CD4-positive, alpha-beta memory T cell (primary cell): Measurements from ENCODE around the gene CXCL12. TPM values are rescaled to one million over a fixed set of nuclear protein-coding genes. Genes with fewer than 3 reads are reported as not detected.

ENCODE experiments used
- CTCF ChIA-PET: fragments of 350-600 bp; sonication (Branson Sonifier 250); formaldehyde crosslinking; loops from one replicate; lab custom pipeline; 2021; ENCODE audit warnings: inconsistent platforms; ENCODE audit not compliant: partially characterized antibody; lab: Charles Lee
- POLR2A ChIA-PET: fragments of 350-600 bp; sonication (Branson Sonifier 250); formaldehyde crosslinking; loops from one replicate; lab custom pipeline; 2021; ENCODE audit not compliant: partially characterized antibody; lab: Charles Lee
- DNase-seq, 5 donors: peaks; one replicate each; pipeline versions ENCODE4 v3.0.0 to v3.0.0-alpha.2; 2020 to 2022; ENCODE audit warnings: mixed read lengths in 1 of 5
- H3K27ac ChIP-seq: one replicate; pipeline ENCODE4 v1.7.0; 2013; ENCODE audit warnings: low read depth, low read length
- H3K27me3 ChIP-seq: 2 replicates; pipeline ENCODE4 v1.7.0; 2013; ENCODE audit warnings: mild to moderate bottlenecking, low read length, moderate library complexity; ENCODE audit not compliant: insufficient read depth
- H3K36me3 ChIP-seq: 2 replicates; pipeline ENCODE4 v1.7.0; 2013; ENCODE audit warnings: mild to moderate bottlenecking, low read length, moderate library complexity; ENCODE audit not compliant: insufficient read depth
- H3K4me1 ChIP-seq: 2 replicates; pipeline ENCODE4 v1.7.0; 2013; ENCODE audit warnings: mild to moderate bottlenecking, low read length, moderate library complexity; ENCODE audit not compliant: insufficient read depth
- H3K4me3 ChIP-seq, 2 donors: one replicate each; pipeline ENCODE4 v1.7.0; 2013; ENCODE audit warnings: low read length in 2 of 2, mild to moderate bottlenecking in 1 of 2
- H3K9me3 ChIP-seq, 2 donors: one replicate each; pipeline ENCODE4 v1.7.0; 2013; ENCODE audit warnings: low read length in 2 of 2, control low read depth in 1 of 2; ENCODE audit not compliant: control insufficient read depth in 1 of 2
- H3K27ac Mint-ChIP-seq, 7 donors: one replicate each; pipeline ENCODE4 v1.8.0; 2020 to 2021; ENCODE audit warnings: mixed read lengths in 7 of 7, mild to moderate bottlenecking in 6 of 7, inconsistent platforms in 3 of 7, moderate library complexity in 3 of 7
- H3K27me3 Mint-ChIP-seq, 2 donors: one replicate each; pipeline ENCODE4 v1.8.0; 2020 to 2021; ENCODE audit warnings: mixed read lengths in 2 of 2
- H3K36me3 Mint-ChIP-seq, 2 donors: one replicate each; pipeline ENCODE4 v1.8.0; 2020 to 2021; ENCODE audit warnings: mixed read lengths in 2 of 2, inconsistent platforms in 1 of 2, mild to moderate bottlenecking in 1 of 2
- H3K4me1 Mint-ChIP-seq, 4 donors: one replicate each; pipeline ENCODE4 v1.8.0; 2020 to 2021; ENCODE audit warnings: mixed read lengths in 4 of 4, mild to moderate bottlenecking in 1 of 4
- H3K4me3 Mint-ChIP-seq, 8 donors: one replicate each; pipeline ENCODE4 v1.8.0; 2020 to 2021; ENCODE audit warnings: mixed read lengths in 8 of 8, mild to moderate bottlenecking in 7 of 8, moderate library complexity in 6 of 8, inconsistent platforms in 3 of 8
- H3K9me3 Mint-ChIP-seq, 8 donors: one replicate each; pipeline ENCODE4 v1.8.0; 2020 to 2021; ENCODE audit warnings: mixed read lengths in 8 of 8, mild to moderate bottlenecking in 5 of 8, inconsistent platforms in 3 of 8, moderate library complexity in 1 of 8
- intact Hi-C: fragments of 100-400 bp; cut with micrococcal nuclease; formaldehyde crosslinking; loops from one replicate; pipeline ENCODE4 v1.15.1; 2023
- polyA plus RNA-seq, 2 donors: library from polyadenylated mRNA; unstranded; fragments of 300-500 nt; fragmentation: Illumina TruSeq; gene quantifications; one replicate each; pipeline ENCODE4 v1.2.3, GENCODE V29; 2021
- total RNA-seq, 2 experiments: library from RNA; stranded (reverse); gene quantifications; one replicate each; pipeline ENCODE4 v1.2.3, GENCODE V29; 2021

Gene CXCL12
- total and polyA plus RNA-seq, 4 experiments from 2014 or later: not detected

GRCh38 chr10:44394696-44395381 is 9.9 kb upstream of the CXCL12 start:
- H3K4me1 ChIP-seq: no peaks in the 10 kb centered on the region
- H3K27ac Mint-ChIP-seq: no peak overlapping the region
- no peak overlapping the region for H3K4me3 Mint-ChIP-seq
- no peaks in the 10 kb centered on the region for H3K27me3 ChIP-seq
- CTCF ChIA-PET: interaction anchor here (1.7 kb wide), 1 partner anchor 11 kb away, joined by 4 read pairs; no protein-coding TSS in a partner anchor
- H3K9me3 Mint-ChIP-seq: no peaks in the 10 kb centered on the region
- no peaks in the 10 kb centered on the region for H3K4me1 Mint-ChIP-seq
- H3K27ac ChIP-seq: no peak overlapping the region
- H3K36me3 ChIP-seq: no peaks in the 10 kb centered on the region
- no peak overlapping the region for H3K4me3 ChIP-seq
- no peak for DNase-seq
- POLR2A ChIA-PET: no interaction called here
- intact Hi-C loops: no loop called here
- no peaks in the 10 kb centered on the region for H3K9me3 ChIP-seq
- no peaks in the 10 kb centered on the region for H3K36me3 Mint-ChIP-seq
- H3K27me3 Mint-ChIP-seq: peaks cover 11 to 18% of the 10 kb centered on the region in 2 donors

DNA sequence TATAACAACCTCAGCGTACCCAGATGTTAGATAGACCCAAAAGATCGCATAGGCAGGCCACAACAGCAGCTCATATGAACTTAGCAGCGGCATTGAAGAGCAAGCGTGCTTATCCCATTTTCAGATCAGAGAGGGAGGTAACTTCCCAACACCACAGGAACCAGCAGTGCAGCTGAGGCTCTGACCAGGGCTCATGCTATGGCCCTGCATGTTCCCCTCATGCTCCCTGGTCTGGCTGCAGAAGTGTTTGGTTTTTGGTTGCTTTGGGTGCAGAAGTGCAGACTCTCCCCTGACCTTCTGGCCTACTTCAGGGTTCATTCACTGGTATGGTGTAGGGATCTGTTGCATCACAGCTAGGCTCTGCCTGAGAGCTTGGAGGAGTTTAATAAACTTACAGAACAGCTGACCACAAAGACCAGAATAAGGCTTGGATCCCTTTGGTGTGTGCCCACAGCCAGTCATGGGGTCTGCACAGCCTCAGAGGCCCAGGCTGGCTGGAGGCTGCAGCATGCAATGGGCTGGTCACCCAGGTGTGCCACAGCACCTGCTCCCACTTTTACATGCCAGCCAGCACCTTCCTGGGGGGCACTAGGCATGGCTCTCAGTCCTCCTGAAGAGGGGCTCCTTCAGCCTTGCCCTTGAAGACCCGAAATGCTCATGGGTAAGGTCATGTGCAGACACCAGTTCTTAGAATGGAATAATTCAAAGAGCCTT is 9.1 kb upstream of the CXCL12 start:
- H3K4me1 ChIP-seq: no peaks in the 10 kb centered on the region
- H3K36me3 ChIP-seq: no peaks in the 10 kb centered on the region
- H3K27ac ChIP-seq: no peak overlapping the region
- no peak overlapping the region for H3K4me3 Mint-ChIP-seq
- peaks cover 11 to 18% of the 10 kb centered on the region in 2 donors for H3K27me3 Mint-ChIP-seq
- no peak overlapping the region for H3K4me3 ChIP-seq
- H3K9me3 ChIP-seq: no peaks in the 10 kb centered on the region
- no peak for DNase-seq
- no peaks in the 10 kb centered on the region for H3K9me3 Mint-ChIP-seq
- no peak overlapping the region for H3K27ac Mint-ChIP-seq
- H3K4me1 Mint-ChIP-seq: no peaks in the 10 kb centered on the region
- intact Hi-C loops: no loop called here
- H3K27me3 ChIP-seq: no peaks in the 10 kb centered on the region
- ChIA-PET CTCF (no interaction called here), POLR2A (no interaction called here)
- H3K36me3 Mint-ChIP-seq: no peaks in the 10 kb centered on the region

- H3K36me3 ChIP-seq: no peaks in the 10 kb centered on the region
- no peak overlapping the region for H3K27ac Mint-ChIP-seq
- no peaks in the 10 kb centered on the region for H3K9me3 Mint-ChIP-seq
- H3K4me1 ChIP-seq: no peaks in the 10 kb centered on the region
- DNase-seq: no peak
- H3K4me3 ChIP-seq: no peak overlapping the region
- peaks cover 11 to 18% of the 10 kb centered on the region in 2 donors for H3K27me3 Mint-ChIP-seq
- CTCF ChIA-PET: no interaction called here
- no peaks in the 10 kb centered on the region for H3K4me1 Mint-ChIP-seq
- intact Hi-C loops: no loop called here
- POLR2A ChIA-PET: no interaction called here
- H3K4me3 Mint-ChIP-seq: no peak overlapping the region
- no peaks in the 10 kb centered on the region for H3K27me3 ChIP-seq
- no peaks in the 10 kb centered on the region for H3K9me3 ChIP-seq
- H3K27ac ChIP-seq: no peak overlapping the region
- H3K36me3 Mint-ChIP-seq: no peaks in the 10 kb centered on the region
Observed at GRCh38 chr10:44393051-44393630, 8.2 kb upstream of the CXCL12 start.

GRCh38 chr10:44392420-44392819 is 7.5 kb upstream of the CXCL12 start:
- no peak overlapping the region for H3K27ac Mint-ChIP-seq
- no peaks in the 10 kb centered on the region for H3K9me3 Mint-ChIP-seq
- H3K4me3 Mint-ChIP-seq: no peak overlapping the region
- ChIA-PET CTCF (no interaction called here), POLR2A (no interaction called here)
- intact Hi-C loops: no loop called here
- H3K27ac ChIP-seq: no peak overlapping the region
- H3K36me3 ChIP-seq: no peaks in the 10 kb centered on the region
- H3K36me3 Mint-ChIP-seq: no peaks in the 10 kb centered on the region
- DNase-seq: no peak
- no peaks in the 10 kb centered on the region for H3K27me3 ChIP-seq
- H3K4me3 ChIP-seq: no peak overlapping the region
- no peaks in the 10 kb centered on the region for H3K4me1 ChIP-seq
- H3K27me3 Mint-ChIP-seq: peaks cover 14 to 20% of the 10 kb centered on the region in 2 donors
- H3K4me1 Mint-ChIP-seq: no peaks in the 10 kb centered on the region
- no peaks in the 10 kb centered on the region for H3K9me3 ChIP-seq

DNA sequence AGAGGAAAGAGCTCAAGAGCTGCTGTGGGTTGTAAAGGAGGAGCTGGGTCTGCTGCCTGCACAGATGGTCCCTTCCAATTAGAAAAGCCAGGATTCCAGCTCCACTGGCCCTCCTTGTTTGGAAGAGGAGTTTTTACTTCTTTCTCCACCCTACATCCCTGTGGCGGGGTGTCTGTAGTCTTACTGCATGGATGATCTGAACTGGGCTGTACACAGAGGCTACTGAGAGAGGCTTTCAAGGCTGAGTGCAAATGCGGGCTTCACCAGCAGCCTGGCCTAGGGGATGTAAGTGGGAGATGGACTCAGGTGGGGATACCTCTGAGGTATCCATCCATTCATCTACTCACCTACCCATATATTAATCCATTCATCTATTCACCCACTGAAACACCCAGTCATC is 7.1 kb upstream of the CXCL12 start:
- Mint-ChIP-seq H3K4me3 (no peak overlapping the region), H3K27me3 (peaks cover 16 to 21% of the 10 kb centered on the region in 2 donors), H3K9me3 (no peaks in the 10 kb centered on the region), H3K27ac (no peak overlapping the region), H3K36me3 (no peaks in the 10 kb centered on the region), H3K4me1 (peaks cover 0 to 1% (median under 1%) of the 10 kb centered on the region in 4 donors)
- H3K4me1 ChIP-seq: no peaks in the 10 kb centered on the region
- ChIA-PET POLR2A (no interaction called here), CTCF (no interaction called here)
- H3K36me3 ChIP-seq: no peaks in the 10 kb centered on the region
- H3K27ac ChIP-seq: no peak overlapping the region
- intact Hi-C loops: no loop called here
- DNase-seq: no peak
- H3K4me3 ChIP-seq: no peak overlapping the region
- no peaks in the 10 kb centered on the region for H3K27me3 ChIP-seq
- no peaks in the 10 kb centered on the region for H3K9me3 ChIP-seq

DNA sequence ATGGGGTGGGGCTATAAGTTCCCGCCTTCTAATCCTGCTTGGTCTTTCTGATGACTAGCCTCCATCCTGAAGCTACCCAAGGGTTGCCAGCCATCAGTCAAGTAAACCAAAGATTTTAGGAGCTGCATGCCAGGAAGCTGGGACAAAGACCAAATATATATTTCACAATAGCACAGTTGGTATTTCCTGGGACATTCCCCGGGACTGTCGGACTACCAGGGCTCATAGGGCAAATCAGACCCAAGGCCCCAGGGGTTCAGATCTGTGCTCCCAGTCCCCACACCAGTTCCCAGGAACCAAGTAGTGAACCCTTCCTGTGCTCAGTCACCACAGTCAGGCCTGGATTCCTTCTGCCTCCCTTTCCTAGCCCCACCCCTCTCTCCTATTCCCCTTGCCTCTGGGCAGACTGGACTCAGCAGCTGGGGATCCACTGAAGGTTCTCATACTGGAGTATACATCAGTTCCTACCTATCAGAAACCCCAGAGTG is 5.7 kb upstream of the CXCL12 start:
- Histone ChIP-seq H3K27me3 (no peaks in the 10 kb centered on the region), H3K36me3 (no peaks in the 10 kb centered on the region), H3K4me1 (no peaks in the 10 kb centered on the region), H3K27ac (no peak overlapping the region), H3K9me3 (no peaks in the 10 kb centered on the region), H3K4me3 (no peak overlapping the region)
- peaks cover 1 to 6% (median 3%) of the 10 kb centered on the region in 4 donors for H3K4me1 Mint-ChIP-seq
- CTCF ChIA-PET: no interaction called here
- H3K27me3 Mint-ChIP-seq: peaks cover 19 to 20% of the 10 kb centered on the region in 2 donors
- DNase-seq: no peak
- no peaks in the 10 kb centered on the region for H3K36me3 Mint-ChIP-seq
- H3K27ac Mint-ChIP-seq: no peak overlapping the region
- H3K9me3 Mint-ChIP-seq: no peaks in the 10 kb centered on the region
- POLR2A ChIA-PET: no interaction called here
- intact Hi-C loops: no loop called here
- no peak overlapping the region for H3K4me3 Mint-ChIP-seq

GRCh38 chr10:44389556-44389955 is 4.7 kb upstream of the CXCL12 start:
- POLR2A ChIA-PET: no interaction called here
- Mint-ChIP-seq H3K36me3 (no peaks in the 10 kb centered on the region), H3K4me1 (peaks cover 2 to 10% (median 4%) of the 10 kb centered on the region in 4 donors)

More at GRCh38 chr10:44389556-44389955, 4.7 kb upstream of the CXCL12 start:
- H3K27ac Mint-ChIP-seq: no peak overlapping the region
- no peak overlapping the region for H3K27ac ChIP-seq
- H3K27me3 Mint-ChIP-seq: peaks cover 19 to 22% of the 10 kb centered on the region in 2 donors
- no peaks in the 10 kb centered on the region for H3K4me1 ChIP-seq
- intact Hi-C loops: no loop called here
- CTCF ChIA-PET: no interaction called here
- no peaks in the 10 kb centered on the region for H3K36me3 ChIP-seq
- H3K27me3 ChIP-seq: no peaks in the 10 kb centered on the region
- no peak for DNase-seq
- no peaks in the 10 kb centered on the region for H3K9me3 ChIP-seq
- H3K4me3 Mint-ChIP-seq: no peak overlapping the region
- H3K9me3 Mint-ChIP-seq: no peaks in the 10 kb centered on the region
- H3K4me3 ChIP-seq: no peak overlapping the region
